ENCODE measurements around the gene TTPAL.

TTPAL gene

DNA sequence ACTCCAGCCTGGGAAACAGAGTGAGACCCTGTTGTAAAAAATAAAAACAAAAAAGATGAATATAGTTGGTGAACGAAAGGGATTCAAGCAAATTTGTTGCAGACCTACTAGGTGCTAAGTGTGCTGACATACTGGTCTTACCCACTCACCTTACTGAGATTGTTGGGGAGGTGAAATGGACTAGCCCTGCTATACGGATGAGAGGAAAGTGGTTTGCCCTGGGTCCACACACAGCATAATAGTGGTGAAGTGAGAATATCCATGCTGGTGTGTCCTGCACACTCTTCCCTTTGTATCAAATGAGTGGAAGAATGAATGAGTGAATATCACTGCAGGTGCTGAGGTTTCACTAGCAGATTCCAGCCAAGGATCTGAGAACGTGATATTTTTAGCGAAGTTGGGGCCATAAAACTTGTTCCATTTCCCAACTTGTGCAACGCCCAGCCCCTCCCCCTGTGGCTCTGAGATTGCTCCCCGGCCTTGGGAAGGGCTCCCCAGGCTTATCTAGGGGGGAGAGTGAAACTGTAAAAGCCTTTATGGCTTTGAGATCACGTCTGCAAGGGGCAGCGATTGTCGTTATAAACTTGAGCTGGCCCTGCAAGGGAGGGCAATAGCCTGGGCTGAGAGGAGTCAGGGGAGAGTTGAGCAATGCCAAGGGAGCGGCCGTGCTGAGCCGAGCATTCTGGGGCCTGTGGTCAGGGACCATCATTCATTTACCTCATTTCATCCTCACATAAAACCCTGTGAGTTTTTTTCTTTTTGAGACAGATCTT is 33.2 kb upstream of the TTPAL start:
- no peak for DNase-seq (ENCODE audit: low read depth in 2 of 2)

DNA sequence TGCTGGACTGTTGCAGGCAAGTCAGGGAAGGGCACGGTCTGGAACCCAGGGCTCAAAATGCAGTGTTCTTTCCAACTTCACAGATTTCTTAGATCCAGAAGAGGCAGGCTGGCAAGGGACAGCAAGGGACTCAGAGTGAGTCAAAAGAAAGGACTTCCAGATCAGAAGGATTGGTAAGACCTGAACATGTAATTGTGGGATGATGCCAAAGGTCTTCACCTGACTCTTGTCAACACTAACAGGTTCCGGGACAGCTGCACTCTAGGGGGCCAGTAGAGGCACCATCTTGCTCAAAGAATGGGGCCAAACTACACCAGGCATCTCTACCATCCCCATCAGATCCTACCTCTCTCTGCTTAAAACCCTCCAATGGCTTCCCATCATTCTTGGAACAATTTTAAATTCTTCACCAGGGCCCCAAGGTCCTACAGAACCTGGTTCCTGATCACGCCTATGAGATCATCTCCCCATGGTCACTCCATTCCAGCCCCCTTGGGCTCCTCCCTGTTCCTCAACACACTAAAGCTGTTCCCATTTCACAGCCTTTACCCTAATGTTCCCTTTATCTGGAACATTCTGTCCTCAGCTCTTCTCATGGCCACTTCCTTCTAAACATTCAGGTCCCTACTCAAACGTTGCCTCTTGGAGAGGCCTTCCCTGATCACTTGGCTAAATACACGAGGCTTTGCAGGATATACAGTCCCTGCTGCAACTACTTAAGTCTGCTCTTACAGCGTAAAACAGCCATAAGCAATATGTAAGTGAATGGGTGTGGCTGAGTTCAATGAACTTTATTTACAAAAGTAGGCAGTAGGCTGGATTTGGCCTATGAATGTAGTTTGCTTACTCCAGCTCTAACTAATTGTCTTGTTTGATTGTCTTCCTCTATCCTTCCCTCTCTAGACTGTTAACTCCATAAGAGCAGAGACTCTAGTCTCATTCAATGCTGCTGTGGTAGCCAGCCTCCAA is 29.6 kb upstream of the TTPAL start:
- no peak for DNase-seq (ENCODE audit: low read depth in 2 of 2)

DNA sequence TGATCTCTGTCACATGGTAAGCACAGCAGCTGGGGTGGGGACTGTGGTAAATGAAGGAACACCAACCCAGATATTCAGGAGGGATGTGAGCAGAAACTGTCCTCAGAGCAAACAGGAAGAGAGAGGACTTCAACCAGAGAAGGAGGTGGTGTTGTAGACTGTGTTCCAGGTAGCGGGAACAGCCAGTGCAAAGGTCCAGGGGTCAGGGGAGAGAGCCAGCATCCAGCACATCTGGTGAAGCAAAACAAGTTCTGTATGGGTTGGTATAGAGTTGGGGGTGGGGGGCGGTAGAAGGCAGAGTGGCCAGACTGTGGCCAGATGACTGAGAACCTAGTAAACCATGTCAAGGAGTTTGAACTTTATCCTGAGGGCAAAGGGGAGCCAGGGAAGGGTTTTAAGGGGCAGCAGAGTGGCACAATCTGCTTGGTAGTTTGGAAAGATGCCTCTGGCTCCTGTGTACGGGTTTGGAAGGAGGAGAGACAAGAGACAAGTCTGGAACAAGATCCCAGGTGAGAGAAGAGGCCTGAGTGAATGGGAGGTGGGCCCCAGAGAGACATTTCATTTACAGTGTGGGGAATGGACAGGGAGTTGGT is 27.8 kb upstream of the TTPAL start:
- DNase-seq (ENCODE audit: low read depth in 2 of 2) = no peak

DNA sequence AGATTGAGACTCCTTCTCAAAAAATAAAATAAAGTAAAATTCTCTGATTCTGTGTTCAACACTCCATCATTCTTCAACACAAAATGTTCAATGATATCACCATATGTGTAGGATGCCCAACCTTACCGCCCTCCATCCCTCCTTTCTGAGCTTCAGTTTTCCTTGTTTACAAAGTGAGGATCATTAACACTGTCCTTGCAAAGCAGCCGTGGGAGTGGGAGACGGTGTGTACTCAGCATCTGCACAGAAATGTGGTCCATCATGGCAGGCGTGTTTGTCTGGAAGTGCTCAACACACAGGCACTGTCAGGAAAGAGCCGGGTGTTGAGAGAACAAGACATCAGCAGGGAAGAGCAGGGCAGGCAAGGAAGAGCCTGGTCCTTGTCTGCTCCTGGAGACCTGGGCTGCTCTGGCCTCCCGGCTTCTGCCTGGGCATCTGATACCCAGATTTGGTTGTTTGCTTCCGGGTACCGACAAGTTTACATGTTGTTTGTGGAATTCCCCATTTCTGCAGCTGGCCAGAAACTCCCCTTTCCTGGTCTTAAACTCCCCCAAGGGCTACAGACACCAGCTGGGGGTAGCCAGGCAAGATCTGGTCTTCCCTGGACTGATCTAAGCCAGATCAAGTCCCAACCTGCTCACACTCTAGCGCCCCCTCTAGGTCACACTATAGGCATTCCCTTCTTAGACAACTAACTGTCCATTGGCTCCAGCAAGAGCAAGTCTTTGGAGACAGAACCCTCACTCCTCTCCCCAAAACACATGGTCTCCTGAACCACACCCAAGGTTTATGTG is 26.7 kb upstream of the TTPAL start:
- DNase-seq (ENCODE audit: low read depth in 2 of 2) = no peak

DNA sequence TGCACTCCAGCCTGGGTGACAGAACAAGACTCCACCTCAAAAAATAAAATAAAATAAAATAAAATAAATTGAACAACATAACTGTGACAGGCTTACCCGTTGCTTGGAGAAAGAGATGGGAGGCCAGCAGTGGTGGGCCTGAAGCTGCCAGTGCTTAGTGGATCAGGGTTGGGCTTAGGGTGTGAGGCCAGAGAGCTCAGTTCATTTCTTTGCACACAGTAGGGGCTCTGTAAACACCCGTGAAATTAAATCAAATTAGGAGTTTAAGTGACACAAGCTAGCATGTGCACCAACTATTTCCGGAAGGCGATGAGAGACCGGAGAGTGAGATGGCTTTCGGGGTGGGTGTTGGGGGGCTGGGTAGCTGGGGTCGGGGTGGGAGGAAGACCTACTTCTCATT is 25.8 kb upstream of the TTPAL start:
- DNase-seq (ENCODE audit: low read depth in 2 of 2) = no peak

DNA sequence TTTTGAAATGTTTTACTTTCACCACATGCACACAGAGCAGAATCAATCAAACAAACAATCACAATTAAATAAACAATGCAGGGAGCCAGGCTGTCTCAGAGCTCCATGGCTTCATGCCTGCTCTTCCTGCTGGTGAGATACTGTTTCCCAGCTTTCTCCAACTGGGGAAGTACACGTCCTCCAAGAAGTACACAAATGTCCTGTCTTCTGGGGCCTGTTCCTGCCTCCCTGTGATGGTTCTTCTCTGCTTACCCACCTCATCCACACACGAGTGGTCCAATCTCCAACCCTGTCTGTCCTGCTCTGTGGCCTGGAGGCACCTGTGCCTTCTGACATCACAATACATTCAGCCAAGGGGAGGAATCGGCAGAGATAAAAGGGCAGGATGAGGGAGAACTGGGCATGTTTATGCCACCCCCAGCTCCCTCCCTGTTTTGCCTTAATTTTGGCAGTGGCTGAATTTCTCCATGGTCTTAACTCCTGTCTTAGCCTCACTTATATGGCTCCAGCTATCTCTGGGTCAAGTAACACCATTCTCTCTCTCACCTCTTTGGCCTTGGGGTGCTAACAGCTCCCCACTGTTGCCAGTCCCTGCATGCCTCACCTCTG is 25.3 kb upstream of the TTPAL start:
- DNase-seq (ENCODE audit: low read depth in 2 of 2) = no peak

DNA sequence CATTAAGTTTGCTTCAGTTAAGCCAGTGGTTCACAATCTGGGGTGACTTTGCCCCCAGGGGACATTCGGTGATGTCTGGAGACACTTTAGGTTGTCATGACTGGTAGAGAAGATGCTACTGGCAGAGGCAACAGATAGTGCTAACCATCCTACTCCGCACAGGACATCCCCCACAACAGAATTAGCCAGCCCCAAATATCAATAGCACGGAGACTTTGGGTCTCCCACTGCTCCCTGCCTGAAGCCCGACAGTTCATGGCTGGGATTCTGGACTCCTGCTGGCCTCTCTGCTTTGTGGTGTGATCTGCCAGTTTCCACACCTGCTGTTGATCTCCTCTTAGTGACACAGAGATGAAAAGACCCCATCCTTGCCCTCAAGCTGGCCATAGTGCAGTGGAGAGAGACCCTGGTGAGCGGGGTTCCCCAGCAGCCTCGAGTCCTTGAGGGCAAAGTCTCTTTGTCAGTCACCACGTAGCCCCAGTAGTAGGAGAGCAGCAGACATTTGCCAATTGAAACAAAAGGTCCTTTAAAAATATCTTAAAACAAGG is 24.7 kb upstream of the TTPAL start:
- DNase-seq (ENCODE audit: low read depth in 2 of 2) = no peak

DNA sequence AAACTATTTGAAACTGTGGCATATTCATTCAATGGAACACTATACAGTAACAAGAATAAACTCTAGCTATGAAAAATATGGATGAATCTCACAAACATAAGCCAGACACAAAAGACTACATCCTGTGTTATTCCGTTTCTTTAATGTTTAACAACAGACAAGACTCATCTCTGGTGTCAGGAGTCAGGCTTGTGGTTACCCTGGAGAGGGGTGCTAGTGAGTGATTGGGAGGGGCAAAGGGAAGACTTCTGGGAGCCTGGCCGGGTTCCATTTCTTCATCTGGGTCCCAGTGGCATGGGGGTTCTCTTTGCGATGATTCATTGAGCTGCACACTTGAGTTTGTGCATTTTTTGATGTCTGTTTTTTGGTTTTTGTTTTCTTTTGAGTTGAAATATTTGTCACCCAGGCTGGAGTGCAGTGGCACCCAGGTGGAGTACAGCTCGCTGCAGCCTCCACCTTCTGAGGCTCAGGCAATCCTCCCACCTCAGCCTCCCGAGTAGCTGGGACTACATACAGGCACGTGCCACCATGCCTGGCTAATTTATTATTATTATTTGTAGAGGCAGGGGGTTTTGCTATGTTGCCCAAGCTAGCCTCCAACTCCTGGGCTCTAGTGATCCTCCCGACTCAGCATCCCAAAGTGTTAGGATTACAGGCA is 21.2 kb upstream of the TTPAL start:
- no peak for DNase-seq (ENCODE audit: low read depth in 2 of 2)

DNA sequence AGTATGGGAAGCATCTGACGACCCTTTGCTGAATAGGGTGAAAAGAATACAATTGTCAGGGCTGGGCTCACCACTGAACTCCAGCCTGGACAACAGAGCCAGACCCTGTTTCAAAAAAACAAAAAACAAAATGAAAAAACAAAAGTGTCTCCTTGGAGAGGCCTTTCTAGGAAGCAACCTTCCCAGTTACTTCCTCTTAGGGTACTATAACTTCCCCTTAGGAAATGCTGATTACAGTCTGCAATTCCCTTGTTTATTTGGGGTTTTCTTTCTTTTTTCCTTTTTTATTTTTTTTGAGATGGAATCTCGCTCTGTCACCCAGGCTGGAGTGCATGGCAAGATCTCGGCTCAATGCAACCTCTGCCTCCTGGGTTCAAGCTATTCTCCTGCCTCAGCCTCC is 20.5 kb upstream of the TTPAL start:
- no peak for DNase-seq (ENCODE audit: low read depth in 2 of 2)

DNA sequence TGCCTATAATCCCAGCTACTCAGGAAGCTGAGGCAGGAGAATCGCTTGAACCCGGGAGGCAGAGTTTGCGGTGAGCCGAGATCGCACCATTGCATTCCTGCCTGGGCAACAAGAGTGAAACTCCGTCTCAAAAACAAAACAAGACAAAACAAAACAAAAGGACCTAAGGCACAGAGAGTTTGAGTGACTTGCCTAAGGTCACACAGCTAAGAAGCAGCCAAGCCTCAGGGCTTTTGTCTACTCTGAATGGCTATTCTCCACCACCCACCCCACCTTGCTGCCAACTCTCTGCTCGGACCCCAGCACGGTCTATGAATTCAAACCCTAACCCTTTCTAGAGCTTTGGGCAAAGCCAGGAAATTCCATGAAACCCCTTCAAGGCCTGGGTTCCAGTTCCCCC is 19.1 kb upstream of the TTPAL start:
- DNase-seq (ENCODE audit: low read depth in 2 of 2) = no peak

DNA sequence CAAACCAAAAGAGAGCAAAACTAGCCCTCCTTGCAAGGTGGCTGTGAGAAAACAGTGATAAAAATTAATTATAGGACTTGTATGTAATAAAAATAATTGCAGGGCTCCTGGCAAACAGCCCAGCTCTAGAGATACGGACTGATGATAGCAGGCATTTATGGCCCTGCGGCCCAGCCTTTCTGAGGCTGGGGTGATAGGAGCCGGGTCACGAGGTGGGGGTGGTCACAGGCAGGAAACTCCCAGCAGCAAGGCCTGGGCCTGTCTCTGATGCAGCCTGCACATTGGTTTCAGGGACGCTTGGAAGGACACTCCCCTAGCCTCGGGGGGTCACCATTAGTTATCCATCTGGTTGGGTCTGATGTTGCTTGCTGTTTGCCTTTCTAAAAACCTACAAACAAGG is 18.7 kb upstream of the TTPAL start:
- no peak for DNase-seq (ENCODE audit: low read depth in 2 of 2)

DNA sequence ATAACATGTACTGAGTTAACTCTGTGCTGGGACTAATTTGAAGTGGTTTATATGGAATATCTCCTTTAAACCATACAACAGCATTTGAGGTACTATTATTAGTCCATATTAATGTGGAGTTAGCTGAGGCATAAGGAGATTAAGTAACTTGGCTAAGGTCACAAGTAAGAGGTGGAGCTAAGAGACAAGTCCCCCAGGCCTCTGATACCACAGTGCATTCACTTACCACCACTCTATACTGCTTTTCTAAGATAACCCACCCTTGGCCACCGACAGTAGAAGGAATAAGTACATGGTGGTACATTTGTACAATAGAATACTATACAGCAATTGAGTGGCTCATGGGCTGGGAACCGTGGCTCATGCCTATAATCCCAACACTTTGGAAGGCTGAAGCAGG is 16.4 kb upstream of the TTPAL start:
- no peak for DNase-seq (ENCODE audit: low read depth in 2 of 2)

DNA sequence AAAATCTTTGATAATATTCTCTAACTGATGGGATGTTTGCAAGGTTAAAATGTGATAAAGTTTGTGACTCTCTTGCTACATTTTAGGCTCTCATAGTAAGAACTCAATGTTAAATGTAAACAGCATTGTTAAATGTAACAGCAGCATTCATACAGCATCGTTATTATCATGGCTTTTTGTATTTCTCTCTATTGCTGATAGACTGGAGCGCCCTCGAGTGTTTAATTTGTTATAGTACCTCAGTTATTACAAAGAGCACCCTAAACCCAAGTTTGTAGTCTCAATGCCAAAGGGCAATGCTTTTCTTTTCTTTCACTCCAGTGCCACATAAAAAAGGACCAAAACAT is 14.9 kb upstream of the TTPAL start:
- DNase-seq (ENCODE audit: low read depth in 2 of 2) = no peak

DNA sequence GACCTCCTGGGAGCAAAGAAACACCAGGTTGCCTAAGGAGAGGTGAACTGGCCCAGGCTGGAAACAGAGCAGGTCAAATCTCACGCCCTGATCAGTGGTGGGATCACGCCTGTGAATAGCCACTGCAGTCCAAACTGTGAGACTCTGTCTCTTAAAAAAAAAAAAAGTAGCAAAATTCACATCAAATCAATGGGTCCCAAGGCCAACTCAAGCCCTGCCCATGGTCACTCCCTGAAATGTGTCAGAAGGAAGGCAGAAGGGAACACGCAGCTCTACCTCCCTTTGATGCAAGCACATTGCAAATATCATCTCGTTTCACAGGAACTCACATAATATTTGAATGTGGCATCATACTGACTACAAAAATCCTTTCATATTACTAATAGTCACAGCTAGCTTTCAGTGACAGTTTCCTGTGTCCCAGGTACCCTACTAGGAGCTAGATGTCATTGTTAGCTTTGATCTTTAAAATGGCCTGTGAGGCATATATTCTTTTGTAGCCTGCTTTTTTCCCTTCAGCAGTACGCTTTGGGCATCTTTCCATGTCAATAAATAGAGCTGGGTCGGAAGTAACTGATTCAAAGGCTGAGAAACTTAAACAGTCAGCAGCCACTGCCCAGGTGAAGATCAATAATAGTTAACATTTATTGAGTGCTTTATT is 14.4 kb upstream of the TTPAL start:
- no peak for DNase-seq (ENCODE audit: low read depth in 2 of 2)

DNA sequence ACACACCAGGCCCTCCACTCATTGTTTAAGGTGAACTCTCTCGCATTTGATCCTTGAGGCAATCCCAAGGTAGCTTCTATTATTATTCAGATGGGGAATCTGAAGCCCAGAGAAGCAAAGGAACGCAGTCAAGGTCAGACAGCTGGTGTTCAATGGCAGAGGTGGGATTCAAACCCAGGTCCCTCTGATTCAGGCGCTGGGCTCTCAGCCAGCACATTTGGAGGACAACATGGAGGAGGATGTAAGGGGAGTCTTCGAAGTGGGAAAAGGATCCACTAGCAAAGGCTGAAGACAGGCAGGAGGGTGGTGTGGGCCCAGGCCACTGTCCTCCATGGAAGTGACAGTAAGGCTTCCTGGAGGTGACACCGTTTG is 13.9 kb upstream of the TTPAL start:
- DNase-seq (ENCODE audit: low read depth in 2 of 2) = no peak

DNA sequence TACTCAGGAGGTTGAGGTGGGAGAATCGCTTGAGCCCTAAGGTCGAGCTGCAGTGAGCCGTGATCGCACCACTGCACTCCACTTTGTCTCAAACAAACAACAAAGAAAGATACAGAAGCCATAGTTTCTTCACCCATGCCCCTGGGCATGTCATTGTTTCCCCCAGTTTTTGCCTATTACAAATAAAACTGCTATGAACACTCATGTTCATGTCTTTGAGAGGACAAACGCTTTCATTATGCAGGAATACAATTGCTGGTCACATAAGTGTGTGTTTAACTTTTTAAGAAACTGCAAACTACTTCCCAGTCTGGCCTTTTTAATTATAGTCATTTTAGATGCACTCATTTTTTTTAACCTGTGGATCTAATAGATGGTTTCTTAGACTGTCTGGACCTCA is 12.2 kb upstream of the TTPAL start:
- no peak for DNase-seq (ENCODE audit: low read depth in 2 of 2)

DNA sequence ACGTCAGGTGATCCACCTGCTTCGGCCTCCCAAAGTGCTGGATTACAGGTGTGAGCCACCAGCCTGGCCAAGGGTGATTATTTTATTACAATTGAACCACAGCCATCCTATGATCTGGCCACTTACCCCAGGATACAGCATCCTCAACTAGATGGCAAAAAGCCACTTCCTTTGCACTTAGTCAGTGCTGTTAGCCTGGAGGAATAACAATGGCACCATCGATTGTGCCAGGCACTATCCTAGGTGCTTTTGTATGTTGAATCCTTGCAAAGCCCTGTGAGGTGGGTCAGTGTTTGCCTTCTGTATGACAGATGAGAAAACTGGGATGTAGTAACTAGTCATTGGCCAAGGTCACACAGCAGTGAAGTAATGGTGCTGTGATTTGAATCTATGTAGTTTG is 11.2 kb upstream of the TTPAL start:
- no peak for DNase-seq (ENCODE audit: low read depth in 2 of 2)

DNA sequence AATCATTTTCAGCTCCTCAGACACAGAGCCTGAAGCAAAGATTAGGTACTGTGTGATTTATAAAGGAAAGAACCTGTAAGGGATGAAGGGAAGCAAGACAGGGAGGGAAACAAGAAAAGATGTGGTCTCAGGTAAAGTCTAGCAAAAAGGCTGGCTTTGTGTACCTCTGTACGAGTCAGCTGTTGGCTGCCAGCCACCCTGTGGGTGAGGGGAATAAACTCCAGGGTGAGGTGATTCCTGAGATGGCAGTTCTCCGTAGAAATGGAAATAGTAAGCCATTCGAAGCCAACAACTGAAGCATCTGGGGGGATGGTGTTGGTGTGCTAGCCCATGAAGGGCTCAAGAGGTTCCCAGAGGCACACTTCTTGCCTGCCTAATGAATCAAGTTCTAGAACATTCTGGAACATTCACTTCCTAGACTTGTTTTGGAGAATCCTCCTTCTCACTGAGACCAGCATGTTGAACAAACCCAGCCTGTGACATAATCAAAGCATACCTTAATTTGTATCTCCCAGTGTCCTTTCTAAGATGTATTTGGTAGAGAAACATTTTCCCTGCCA is 10.6 kb upstream of the TTPAL start:
- DNase-seq (ENCODE audit: low read depth in 2 of 2) = no peak

DNA sequence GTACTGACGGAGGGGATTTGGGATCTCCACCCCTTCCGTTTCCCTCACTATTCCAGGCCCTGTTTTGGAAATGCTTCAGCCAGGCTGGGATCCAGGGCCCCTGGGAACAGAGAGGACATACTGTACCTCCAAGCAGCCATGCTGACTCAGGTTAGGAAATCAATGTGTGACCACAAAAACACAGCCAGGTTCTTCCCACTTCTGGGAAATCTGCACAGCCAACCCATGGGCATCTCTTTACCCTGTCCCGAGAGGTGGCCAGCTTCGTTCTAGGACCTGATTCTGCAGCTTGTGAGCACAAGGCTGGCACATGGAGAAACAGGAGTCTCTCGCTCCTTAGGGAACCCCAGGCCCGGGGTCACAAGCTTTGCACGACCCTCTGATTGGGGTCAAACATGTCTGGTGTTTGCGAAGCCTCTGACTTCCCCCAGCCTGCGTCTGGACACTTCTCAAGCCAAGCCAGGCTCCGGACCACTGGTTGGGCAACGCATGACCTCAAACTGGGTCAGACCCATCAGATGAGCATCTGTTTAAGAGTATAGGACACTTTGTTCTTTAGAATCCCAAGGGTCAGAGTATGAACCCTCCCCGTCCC is 8.3 kb upstream of the TTPAL start:
- no peak for DNase-seq (ENCODE audit: low read depth in 2 of 2)

All from stimulated activated CD8-positive, alpha-beta memory T cell treated with anti-CD3 and anti-CD28 coated beads, Interleukin-15, amount 100 ng/mL, for 4 hours (primary cell).